ENCODE results near the gene IGFL3. TPM values are rescaled to one million over a fixed set of nuclear protein-coding genes. Genes with fewer than 3 reads are reported as not detected.
A peak's percentile ranks its signal among the peaks of the same experiment; 100 is the strongest.

Gene IGFL3
- total and polyA plus RNA-seq, 11 donors, result not detected

DNA sequence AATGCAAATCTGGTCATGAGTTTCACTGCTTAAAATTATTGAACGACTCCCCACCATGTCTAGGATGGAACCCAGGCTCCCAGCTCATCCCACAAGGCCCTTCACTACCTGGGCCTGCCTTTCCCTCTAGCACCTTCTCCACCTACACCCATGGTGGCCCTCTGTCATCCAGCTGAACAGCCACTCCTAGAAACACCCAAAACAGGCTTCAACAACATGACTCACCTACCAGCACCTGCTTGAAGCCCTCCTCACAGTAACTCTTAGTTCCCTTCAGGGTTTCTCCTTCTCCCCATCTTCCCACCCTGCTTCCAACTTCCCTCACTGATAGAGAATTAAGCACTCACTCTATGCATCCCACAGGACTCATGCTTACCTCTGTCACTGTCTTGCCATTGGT is 16.9 kb upstream of the IGFL3 start:
- TF ChIP-seq, protein P1, sequence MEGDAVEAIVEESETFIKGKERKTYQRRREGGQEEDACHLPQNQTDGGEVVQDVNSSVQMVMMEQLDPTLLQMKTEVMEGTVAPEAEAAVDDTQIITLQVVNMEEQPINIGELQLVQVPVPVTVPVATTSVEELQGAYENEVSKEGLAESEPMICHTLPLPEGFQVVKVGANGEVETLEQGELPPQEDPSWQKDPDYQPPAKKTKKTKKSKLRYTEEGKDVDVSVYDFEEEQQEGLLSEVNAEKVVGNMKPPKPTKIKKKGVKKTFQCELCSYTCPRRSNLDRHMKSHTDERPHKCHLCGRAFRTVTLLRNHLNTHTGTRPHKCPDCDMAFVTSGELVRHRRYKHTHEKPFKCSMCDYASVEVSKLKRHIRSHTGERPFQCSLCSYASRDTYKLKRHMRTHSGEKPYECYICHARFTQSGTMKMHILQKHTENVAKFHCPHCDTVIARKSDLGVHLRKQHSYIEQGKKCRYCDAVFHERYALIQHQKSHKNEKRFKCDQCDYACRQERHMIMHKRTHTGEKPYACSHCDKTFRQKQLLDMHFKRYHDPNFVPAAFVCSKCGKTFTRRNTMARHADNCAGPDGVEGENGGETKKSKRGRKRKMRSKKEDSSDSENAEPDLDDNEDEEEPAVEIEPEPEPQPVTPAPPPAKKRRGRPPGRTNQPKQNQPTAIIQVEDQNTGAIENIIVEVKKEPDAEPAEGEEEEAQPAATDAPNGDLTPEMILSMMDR (IDR thresholded peaks at IDR 0.05), result no peak
- TF ChIP-seq POLR2A (IDR thresholded peaks at IDR 0.05), result no peak
- 50 to 70% (median 53%) methylated on average over 1 of the region's 1 CpG for WGBS, 4 donors
- ATAC-seq (no peak), DNase-seq (no peak)
- no peaks in the 10 kb centered on the region for H3K4me1 ChIP-seq
- H3K9me3 ChIP-seq, result no peaks in the 10 kb centered on the region
- intact Hi-C loops (cut with DNase I), result no loop called here
- no peak overlapping the region for H3K27ac ChIP-seq
- H3K27me3 ChIP-seq, result peaks cover 0 to 10% (median 0%) of the 10 kb centered on the region in 9 donors
- H3K36me3 ChIP-seq, result no peaks in the 10 kb centered on the region
- H3K4me3 ChIP-seq, result no peak overlapping the region

DNA sequence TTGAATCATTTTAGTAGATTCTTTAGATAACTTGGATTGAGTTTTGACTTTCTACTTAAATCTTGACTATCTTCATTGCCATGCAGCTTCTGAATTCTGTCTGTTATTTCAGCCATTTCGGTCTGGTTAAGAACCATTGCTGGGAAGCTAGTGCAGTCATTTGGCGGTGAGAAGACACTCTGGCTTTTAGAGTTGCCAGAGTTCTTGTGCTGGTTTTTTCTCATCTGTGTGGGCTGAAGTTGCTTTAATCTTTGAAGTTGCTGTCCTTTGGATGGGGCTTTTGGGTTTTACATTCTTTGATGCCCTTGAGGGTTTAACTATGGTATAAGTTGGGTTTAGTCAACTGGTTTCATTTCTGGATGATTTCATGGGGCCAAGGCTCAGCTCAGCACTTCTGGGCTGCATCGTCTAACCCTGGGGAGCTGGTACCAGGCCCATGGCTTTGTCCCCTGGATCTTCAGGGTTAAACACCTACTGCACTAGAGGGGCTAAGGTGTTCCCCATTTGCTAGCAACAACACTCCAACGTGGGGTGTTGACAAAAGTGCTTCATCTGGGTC is 13.5 kb upstream of the IGFL3 start:
- Histone ChIP-seq H3K27me3 (peaks cover 0 to 5% (median 0%) of the 10 kb centered on the region in 9 donors), H3K36me3 (no peaks in the 10 kb centered on the region), H3K9me3 (no peaks in the 10 kb centered on the region), H3K4me1 (peaks cover 0 to 17% (median 12%) of the 10 kb centered on the region in 12 donors), H3K4me3 (no peak overlapping the region), H3K27ac (no peak overlapping the region)
- WGBS, 4 donors, result 79 to 86% (median 82%) methylated on average over 4 of the region's 4 CpGs
- TF ChIP-seq, protein P1 (IDR thresholded peaks at IDR 0.05), result no peak
- no peak for TF ChIP-seq POLR2A (IDR thresholded peaks at IDR 0.05)
- ATAC-seq (no peak), DNase-seq (no peak)
- intact Hi-C loops (cut with DNase I), result no loop called here

DNA sequence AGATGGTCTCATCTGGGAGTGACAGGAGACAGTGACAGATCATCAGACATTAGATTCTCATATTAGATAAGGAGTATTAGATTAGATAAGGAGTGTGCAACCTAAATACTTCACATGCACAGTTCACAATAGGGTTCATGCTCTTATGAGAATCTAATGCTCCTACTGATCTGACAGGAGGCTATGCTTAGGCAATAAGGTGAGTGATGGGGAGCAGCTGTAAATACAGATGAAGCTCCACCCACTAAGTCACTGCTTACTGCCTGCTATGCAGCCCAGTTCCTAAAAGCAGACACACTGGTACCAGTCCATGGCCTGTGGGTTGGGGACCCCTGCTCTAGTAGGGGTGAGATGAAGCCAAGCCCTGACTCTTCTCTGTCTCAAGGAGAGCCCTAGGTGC is 10.0 kb upstream of the IGFL3 start:
- no peak for TF ChIP-seq POLR2A (IDR thresholded peaks at IDR 0.05)
- TF ChIP-seq, protein P1 (IDR thresholded peaks at IDR 0.05), result no peak
- H3K27ac ChIP-seq, result peak overlapping the region in 1 of 12 donors; percentile 71
- ATAC-seq, result no peak

DNA sequence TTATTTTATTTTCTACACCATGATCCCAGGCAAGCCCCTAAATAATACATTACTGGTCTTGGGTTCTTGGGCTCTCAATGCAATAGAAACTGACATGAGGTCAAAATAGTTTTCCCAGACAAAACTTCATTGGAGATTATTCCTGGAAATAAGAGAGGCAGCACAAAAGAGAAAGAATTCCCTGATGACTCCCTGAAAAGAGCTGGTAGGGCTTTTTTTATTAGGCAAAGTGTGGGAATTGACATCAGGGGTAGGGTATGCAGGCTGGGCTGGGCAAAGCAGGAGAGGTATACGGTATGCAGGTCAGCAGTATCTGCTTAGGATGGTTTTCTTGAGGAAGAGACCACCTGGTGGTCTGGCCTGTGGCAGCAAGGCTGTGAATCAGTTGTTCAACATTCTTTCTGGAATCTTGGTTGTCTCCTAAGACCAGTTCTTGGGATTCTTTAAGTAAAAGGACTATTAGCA is 9.3 kb upstream of the IGFL3 start:
- DNase-seq, result no peak
- TF ChIP-seq POLR2A (IDR thresholded peaks at IDR 0.05), result no peak
- TF ChIP-seq, protein P1 (IDR thresholded peaks at IDR 0.05), result no peak
- Histone ChIP-seq H3K4me1 (peaks cover 0 to 19% (median 13%) of the 10 kb centered on the region in 12 donors), H3K27ac (peak overlapping the region in 9 of 12 donors; percentile 12 to 74 (median 58)), H3K27me3 (peaks cover 0 to 5% (median 0%) of the 10 kb centered on the region in 9 donors), H3K36me3 (no peaks in the 10 kb centered on the region), H3K9me3 (no peaks in the 10 kb centered on the region), H3K4me3 (no peak overlapping the region)
- intact Hi-C loops (cut with DNase I), result no loop called here
- WGBS, 4 donors, result 88 to 100% (median 93%) methylated on average over 1 of the region's 1 CpG
- ATAC-seq, result no peak

More for the DNA sequence above, 10.0 kb upstream of the IGFL3 start:
- no peaks in the 10 kb centered on the region for H3K36me3 ChIP-seq
- intact Hi-C loops (cut with DNase I), result no loop called here
- no peak overlapping the region for H3K4me3 ChIP-seq
- H3K4me1 ChIP-seq, result peaks cover 0 to 19% (median 13%) of the 10 kb centered on the region in 12 donors
- H3K9me3 ChIP-seq, result no peaks in the 10 kb centered on the region
- peaks cover 0 to 5% (median 0%) of the 10 kb centered on the region in 9 donors for H3K27me3 ChIP-seq
- DNase-seq, result no peak
